Gastrocnemius medialis (tissue), 4 donors: ENCODE data around the gene RCL1. TPM values are rescaled to one million over a fixed set of nuclear protein-coding genes. Genes with fewer than 3 reads are reported as not detected.

ENCODE experiments used
- ATAC-seq, 2 donors: fragments of 150-250 bp; one replicate each; pipeline ENCODE4 v1.9.1; 2016
- DNase-seq, 2 donors: peaks; one replicate each; pipeline ENCODE4 v3.0.0-alpha.2; 2019
- H3K27ac ChIP-seq, 4 donors: fragments of 200-600 bp; sonication (generic); 1 replicate in 1 of 4; 2 replicates in 3 of 4; pipeline ENCODE4 v1.5.1; 2016 to 2018; ENCODE audit warnings: mild to moderate bottlenecking in 2 of 4, moderate library complexity in 1 of 4
- H3K27me3 ChIP-seq, 3 donors: fragments of 200-600 bp; sonication (generic) in 2 of 3; 1 replicate in 1 of 3; 2 replicates in 2 of 3; pipeline versions ENCODE4 v1.5.1 to v1.6.0; 2016 to 2019; ENCODE audit warnings: mild to moderate bottlenecking in 1 of 3, moderate library complexity in 1 of 3
- H3K36me3 ChIP-seq, 2 donors: fragments of 200-600 bp; sonication (generic) in 1 of 2; one replicate each; pipeline ENCODE4 v1.5.1; 2017 to 2018
- H3K4me1 ChIP-seq, 2 donors: fragments of 200-600 bp; sonication (generic) in 1 of 2; one replicate each; pipeline ENCODE4 v1.5.1; 2016 to 2017; ENCODE audit warnings: mild to moderate bottlenecking in 2 of 2
- H3K4me3 ChIP-seq, 4 donors: fragments of 200-600 bp; sonication (generic) in 3 of 4; 1 replicate in 1 of 4; 2 replicates in 3 of 4; pipeline ENCODE4 v1.5.1; 2016 to 2019; ENCODE audit warnings: mild to moderate bottlenecking in 2 of 4
- H3K9me3 ChIP-seq, 3 donors: fragments of 200-600 bp; sonication (generic) in 2 of 3; 1 replicate in 1 of 3; 2 replicates in 2 of 3; pipeline ENCODE4 v1.5.1; 2016 to 2019
- CTCF ChIP-seq, 5 experiments: fragments of 450-650 bp in 3 of 5; fragments of 200-600 bp in 2 of 5; sonication (generic) in 2 of 5; IDR thresholded peaks in 4 of 5; conservative IDR thresholded peaks in 1 of 5; 1 replicate in 4 of 5; 2 replicates in 1 of 5; pipeline ENCODE4 v1.5.1; 2016 to 2019; ENCODE audit warnings: antibody characterized with exemption in 5 of 5, mild to moderate bottlenecking in 3 of 5, moderate library complexity in 3 of 5
- POLR2A ChIP-seq, 2 donors: fragments of 450-650 bp; IDR thresholded peaks; one replicate each; pipeline ENCODE4 v1.6.1; 2017; ENCODE audit warnings: antibody characterized with exemption in 2 of 2, mild to moderate bottlenecking in 2 of 2, moderate library complexity in 2 of 2
- in situ Hi-C, 4 donors: fragments of 200-750 bp; cut with MboI; loops; one replicate each; pipeline versions ENCODE4 v1.15.0 to v1.8.0; 2017; ENCODE audit warnings: low sequenced_read_pairs in 4 of 4
- intact Hi-C: fragments of 100-400 bp; cut with DNase I; formaldehyde crosslinking; loops from one replicate; pipeline ENCODE4 v1.15.1; 2023; ENCODE audit warnings: low total_unique reads
- total RNA-seq, 4 donors: library from RNA; depleted of rRNA; stranded (reverse); fragments of >200 nt; gene quantifications; one replicate each; pipeline versions ENCODE4 v1.1.0 to v1.2.3, GENCODE V29; 2016

RCL1 gene
- total RNA-seq, 4 donors from 2014 or later: 18.8 to 62.4 (median 26.2) TPM

GRCh38 chr9:4844056-4844838 lies 51.5 kb downstream of the RCL1 start:
- intact Hi-C loops (no loop called here), in situ Hi-C loops (no loop called here)
- Histone ChIP-seq H3K4me1 (peaks cover under 1% of the 10 kb centered on the region in 2 donors), H3K4me3 (no peak overlapping the region), H3K36me3 (peaks cover 0 to 47% of the 10 kb centered on the region in 2 donors), H3K27me3 (no peaks in the 10 kb centered on the region), H3K9me3 (no peaks in the 10 kb centered on the region), H3K27ac (peak overlapping the region in 1 of 4 donors; percentile 32)
- TF ChIP-seq POLR2A (IDR thresholded peaks at IDR 0.05) (no peak), CTCF (IDR thresholded peaks at IDR 0.05 in 4 of 5, conservative IDR thresholded peaks at IDR 0.05 in 1 of 5) (no peak)
- ATAC-seq: no peak
- DNase-seq: no peak

GRCh38 chr9:4849369-4849768 lies 56.6 kb downstream of the RCL1 start:
- in situ Hi-C loops: no loop called here
- no peak for ATAC-seq
- H3K4me1 ChIP-seq: peaks cover 21 to 28% of the 10 kb centered on the region in 2 donors

GRCh38 chr9:4850603-4851310 lies 58.0 kb downstream of the RCL1 start:
- intact Hi-C loops: loop anchor here (5.0 kb wide), 1 partner anchor 88 kb away; no protein-coding TSS in a partner anchor
- TF ChIP-seq POLR2A (IDR thresholded peaks at IDR 0.05) (no peak), CTCF (IDR thresholded peaks at IDR 0.05 in 4 of 5, conservative IDR thresholded peaks at IDR 0.05 in 1 of 5) (no peak)
- Histone ChIP-seq H3K9me3 (no peaks in the 10 kb centered on the region), H3K4me1 (peaks cover 35 to 41% of the 10 kb centered on the region in 2 donors), H3K27me3 (no peaks in the 10 kb centered on the region), H3K4me3 (no peak overlapping the region), H3K36me3 (peaks cover 0 to 19% of the 10 kb centered on the region in 2 donors), H3K27ac (peak overlapping the region; percentile 65 to 85 (median 72))
- ATAC-seq (peak; percentile 72 to 74), DNase-seq (peak in 1 of 2 donors; percentile 24)
- in situ Hi-C loops: no loop called here

More at GRCh38 chr9:4849369-4849768, 56.6 kb downstream of the RCL1 start:
- H3K4me3 ChIP-seq: no peak overlapping the region
- H3K27me3 ChIP-seq: no peaks in the 10 kb centered on the region
- no peak for TF ChIP-seq CTCF (IDR thresholded peaks at IDR 0.05 in 4 of 5, conservative IDR thresholded peaks at IDR 0.05 in 1 of 5)
- H3K27ac ChIP-seq: peak overlapping the region; percentile 65 to 85 (median 72)
- intact Hi-C loops: loop anchor here (2.0 kb wide), 1 partner anchor 135 kb away; the partner anchor contains the start of gene JAK2
- DNase-seq: no peak
- H3K9me3 ChIP-seq: no peaks in the 10 kb centered on the region
- peaks cover 0 to 32% of the 10 kb centered on the region in 2 donors for H3K36me3 ChIP-seq

GRCh38 chr9:4852419-4852818 lies 59.7 kb downstream of the RCL1 start:
- Histone ChIP-seq H3K9me3 (no peaks in the 10 kb centered on the region), H3K27ac (peak overlapping the region in 2 of 4 donors; percentile 7 to 85), H3K4me3 (no peak overlapping the region), H3K4me1 (peaks cover 50 to 53% of the 10 kb centered on the region in 2 donors), H3K36me3 (peaks cover 0 to 9% of the 10 kb centered on the region in 2 donors), H3K27me3 (no peaks in the 10 kb centered on the region)
- in situ Hi-C loops: no loop called here
- TF ChIP-seq POLR2A (IDR thresholded peaks at IDR 0.05) (no peak), CTCF (IDR thresholded peaks at IDR 0.05 in 4 of 5, conservative IDR thresholded peaks at IDR 0.05 in 1 of 5) (no peak)
- no peak for DNase-seq
- intact Hi-C loops: loop anchor here (5.0 kb wide), 1 partner anchor 90 kb away; no protein-coding TSS in a partner anchor
- no peak for ATAC-seq
